Measurements from ENCODE around the gene FBRS.

Gene FBRS

DNA sequence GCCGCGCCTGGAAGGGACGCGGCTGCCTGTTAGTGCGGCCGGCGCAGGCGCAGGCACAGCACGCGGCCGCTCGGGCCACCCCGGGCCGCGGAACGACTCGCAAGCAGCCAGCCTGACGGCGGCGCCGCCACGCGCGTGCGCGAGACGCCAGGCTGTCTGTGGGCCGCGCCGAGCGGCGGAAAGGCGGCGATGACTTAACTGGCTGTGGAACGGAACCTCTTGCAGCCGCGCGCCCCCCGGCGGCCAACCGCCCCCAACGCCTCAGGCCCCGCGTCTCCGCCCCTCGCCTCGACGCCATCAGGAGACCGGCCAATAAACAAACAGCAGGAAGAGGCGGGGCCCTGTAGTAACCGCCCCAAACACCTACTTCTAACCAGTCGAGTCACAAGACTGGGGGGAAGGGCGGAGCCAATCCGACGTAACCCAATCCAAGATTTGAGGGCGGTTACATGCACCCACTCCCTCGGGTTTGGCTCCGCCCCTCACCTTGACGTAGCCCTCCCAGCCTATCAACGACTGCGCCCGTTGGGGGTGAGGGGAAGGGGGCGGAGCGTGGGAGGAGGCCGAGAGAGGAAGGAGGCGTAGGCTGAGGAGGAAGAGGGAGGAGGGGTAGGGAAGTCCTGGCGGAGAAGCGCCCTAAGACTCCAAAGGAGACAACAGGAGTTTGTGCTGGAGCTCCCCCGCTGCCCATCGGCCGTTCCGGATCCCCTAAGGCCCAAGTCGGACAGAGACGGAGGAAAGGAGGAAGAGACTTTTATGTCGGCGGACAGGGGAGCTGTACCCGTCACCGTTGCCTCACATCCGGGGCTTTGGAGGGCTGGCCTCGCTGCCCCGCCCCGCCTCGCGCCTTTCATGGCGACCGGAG lies at the start of gene FBRS:
FBRS (plus strand) TSS at position 566 of the 865 bp plus-strand sequence. CDS start 1,088 bp downstream, outside the sequence.
- TF ChIP-seq, protein P1, sequence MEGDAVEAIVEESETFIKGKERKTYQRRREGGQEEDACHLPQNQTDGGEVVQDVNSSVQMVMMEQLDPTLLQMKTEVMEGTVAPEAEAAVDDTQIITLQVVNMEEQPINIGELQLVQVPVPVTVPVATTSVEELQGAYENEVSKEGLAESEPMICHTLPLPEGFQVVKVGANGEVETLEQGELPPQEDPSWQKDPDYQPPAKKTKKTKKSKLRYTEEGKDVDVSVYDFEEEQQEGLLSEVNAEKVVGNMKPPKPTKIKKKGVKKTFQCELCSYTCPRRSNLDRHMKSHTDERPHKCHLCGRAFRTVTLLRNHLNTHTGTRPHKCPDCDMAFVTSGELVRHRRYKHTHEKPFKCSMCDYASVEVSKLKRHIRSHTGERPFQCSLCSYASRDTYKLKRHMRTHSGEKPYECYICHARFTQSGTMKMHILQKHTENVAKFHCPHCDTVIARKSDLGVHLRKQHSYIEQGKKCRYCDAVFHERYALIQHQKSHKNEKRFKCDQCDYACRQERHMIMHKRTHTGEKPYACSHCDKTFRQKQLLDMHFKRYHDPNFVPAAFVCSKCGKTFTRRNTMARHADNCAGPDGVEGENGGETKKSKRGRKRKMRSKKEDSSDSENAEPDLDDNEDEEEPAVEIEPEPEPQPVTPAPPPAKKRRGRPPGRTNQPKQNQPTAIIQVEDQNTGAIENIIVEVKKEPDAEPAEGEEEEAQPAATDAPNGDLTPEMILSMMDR (IDR thresholded peaks at IDR 0.05), result peak; percentile 93

DNA sequence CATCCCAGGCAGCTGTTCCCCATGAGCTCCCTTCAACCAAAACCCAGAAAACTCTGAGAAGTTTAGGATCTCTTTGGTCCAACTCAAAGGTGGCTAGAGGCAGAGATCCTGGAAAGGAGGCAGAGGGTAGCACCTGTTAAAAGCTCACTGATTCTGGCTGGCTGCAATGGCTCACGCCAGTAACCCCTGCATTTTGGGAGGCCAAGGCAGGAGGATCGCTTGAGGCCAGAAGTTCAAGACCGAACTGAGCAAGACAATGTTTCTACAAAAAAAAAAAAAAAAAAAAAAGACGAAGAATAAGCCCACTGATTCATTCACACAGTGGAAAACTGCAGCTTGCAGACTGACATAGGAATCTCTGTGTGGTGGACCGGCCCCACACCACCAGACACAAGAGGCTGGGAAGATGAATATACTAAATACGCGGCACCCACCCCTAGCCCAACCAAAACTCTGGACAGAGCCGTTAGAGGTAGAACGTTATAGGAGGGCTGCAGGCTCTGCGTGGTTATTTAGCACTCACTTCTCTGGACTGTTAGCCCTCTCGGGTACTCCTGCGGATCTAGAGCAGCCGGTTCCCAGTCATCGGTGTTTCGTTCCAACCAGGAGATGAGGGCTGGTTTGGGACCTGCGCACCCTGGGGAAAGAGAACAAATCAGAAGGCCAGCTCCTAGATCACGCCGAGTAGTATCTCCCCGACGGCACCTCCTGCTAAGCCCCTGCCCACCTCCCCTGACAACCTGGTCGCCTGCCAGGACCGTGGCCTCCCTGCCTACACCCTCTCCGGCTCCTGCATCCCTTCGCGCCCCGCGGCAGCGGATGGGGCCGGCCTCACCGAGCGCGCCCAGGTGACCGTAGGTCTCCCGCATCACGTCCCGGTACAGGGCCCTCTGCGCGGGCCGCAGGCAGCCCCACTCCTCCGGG lies 49.0 kb upstream of the FBRS start:
- TF ChIP-seq, protein P1 (IDR thresholded peaks at IDR 0.05), result no peak

DNA sequence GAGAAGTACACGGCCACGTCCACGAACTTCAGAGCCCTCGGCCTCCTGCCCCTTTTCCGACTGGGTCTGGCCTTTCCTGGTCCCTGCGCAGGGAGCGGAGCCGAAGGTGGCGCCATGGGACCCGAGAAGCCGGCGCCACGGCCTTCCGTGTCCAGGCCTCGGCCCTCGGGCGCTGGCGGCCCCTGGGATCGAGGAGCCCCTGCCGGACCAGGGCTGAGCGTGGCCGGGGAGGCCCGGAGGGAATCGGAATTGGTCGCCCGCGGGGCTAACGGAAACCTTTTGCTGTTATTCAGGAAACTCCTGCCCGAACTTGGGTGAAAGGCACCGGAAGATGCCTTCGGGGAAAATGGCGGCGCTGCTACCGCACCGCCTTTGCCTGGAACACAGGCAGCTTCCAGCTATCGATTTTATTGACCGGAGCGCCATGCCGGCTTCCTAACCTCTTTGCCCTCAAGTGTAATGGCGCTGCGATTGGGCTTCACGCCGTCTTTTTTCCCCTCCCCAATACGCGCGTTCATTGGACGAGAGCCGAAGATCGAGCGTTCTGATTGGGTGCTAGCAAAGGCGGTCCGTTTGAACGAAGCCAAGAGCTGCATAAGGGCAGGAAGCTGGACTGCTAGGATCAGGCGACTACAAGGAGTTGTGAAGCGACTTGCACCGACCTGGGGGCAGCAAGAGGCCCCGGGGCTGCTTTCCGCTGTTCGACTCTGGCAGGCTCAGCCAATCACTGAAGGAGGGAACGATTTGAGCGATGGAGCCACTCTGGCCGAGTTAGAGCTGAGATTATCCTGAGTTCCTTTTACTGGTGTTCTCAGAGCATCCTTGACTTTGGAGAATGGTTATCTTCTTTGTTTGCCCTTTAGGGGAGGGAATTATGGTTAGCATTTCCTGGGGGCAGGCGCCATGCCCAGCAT lies 48.0 kb upstream of the FBRS start, which contains the start of gene ZNF689:
ZNF689 (minus strand) TSS at position 464 of the 914 bp plus-strand sequence; CDS start at position 116, 348 bp downstream.
- TF ChIP-seq, protein P1 (IDR thresholded peaks at IDR 0.05), result no peak

DNA sequence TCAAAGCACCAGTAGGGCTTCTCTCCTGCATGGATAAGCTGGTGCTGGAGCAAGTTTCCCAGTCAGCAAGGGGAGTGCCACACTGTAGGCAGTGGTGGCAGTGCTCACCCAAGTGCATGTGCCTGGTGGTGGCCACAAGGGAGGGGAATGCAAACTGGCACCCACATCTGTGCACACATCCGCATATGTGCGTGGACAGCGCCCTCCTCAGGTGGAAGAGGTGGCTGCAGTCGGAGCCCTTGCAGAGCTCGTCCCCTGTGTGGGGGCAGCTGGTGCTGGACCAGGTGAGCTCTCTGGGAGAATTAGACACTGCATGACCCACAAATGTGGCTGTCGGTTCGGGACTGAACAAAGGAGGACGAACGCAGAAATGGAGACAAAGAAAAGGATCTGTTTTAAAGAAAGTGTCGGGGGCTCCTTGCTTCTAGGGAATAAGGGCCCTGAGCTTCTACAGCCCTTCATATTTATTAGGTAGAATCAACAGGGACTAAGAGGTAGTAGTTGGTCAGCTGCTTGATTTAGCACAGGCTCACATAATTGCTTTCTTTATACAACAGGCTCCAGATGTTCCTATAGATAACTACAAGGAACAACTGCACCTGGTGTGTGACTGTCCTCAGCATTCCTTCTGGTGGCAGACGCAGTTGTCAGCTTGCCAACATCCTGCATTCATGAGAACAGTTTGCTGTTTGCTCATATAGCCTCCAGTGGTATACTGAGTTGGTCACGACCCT lies 42.7 kb upstream of the FBRS start:
- TF ChIP-seq, protein P1 (IDR thresholded peaks at IDR 0.05), result peak; percentile 26; the same call in 1 of the 2 replicates

DNA sequence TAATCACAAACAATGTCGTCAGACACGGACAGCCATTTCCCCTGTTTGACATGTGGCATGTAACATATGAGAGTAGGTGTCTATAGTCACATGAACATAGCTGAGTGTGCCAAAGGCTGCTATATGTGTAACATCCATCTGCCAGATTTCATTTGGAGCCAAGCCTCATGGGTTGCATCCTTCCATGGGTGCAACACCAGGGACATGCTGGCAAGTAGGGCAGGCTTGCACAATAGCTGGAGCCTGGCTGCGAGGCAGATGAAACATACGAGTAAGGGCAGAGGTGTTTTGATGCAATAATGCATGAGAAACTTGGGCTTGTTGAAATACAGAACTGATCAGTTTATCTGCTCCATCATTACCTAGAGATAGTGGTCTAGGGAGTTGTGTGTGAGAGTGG lies 39.0 kb upstream of the FBRS start:
- TF ChIP-seq, protein P1 (IDR thresholded peaks at IDR 0.05), result no peak

DNA sequence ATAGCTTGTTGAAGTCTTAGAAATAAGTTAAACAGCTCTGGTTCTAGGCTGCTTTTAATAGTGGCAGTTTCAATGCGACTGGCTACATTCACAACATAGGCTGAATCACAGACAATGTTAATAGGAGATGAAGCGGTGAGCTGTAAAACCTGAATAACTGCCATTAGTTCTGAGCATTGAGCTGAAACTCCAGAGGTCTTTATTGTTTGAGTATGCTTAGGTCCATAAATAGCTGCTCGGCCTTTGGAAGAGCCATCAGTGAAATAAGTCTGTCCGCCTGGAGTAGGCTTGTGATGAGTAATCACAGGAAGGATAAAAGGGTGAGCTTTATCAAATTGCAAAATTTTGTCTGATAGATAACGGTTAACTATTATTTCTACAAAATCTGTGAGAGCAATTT lies 38.6 kb upstream of the FBRS start:
- TF ChIP-seq, protein P1 (IDR thresholded peaks at IDR 0.05), result no peak

All from LNCAP (cell line).